SHP77 treated with DMSO at 0.1 percent for 48 hours (cell line): ENCODE results near the gene TP53.
"Not testable (repeated sequence)": the region's sequence is repeated elsewhere in the genome, so short reads cannot be mapped to it uniquely, and the experiment has no call there.

Source experiments
- DNase-seq: peaks from one replicate; lab custom pipeline; 2025; lab: John Stamatoyannopoulos, UW

The TP53 gene

DNA sequence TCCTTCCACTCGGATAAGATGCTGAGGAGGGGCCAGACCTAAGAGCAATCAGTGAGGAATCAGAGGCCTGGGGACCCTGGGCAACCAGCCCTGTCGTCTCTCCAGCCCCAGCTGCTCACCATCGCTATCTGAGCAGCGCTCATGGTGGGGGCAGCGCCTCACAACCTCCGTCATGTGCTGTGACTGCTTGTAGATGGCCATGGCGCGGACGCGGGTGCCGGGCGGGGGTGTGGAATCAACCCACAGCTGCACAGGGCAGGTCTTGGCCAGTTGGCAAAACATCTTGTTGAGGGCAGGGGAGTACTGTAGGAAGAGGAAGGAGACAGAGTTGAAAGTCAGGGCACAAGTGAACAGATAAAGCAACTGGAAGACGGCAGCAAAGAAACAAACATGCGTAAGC, 12.4 kb downstream of the TP53 start:
- no peak for DNase-seq

DNA sequence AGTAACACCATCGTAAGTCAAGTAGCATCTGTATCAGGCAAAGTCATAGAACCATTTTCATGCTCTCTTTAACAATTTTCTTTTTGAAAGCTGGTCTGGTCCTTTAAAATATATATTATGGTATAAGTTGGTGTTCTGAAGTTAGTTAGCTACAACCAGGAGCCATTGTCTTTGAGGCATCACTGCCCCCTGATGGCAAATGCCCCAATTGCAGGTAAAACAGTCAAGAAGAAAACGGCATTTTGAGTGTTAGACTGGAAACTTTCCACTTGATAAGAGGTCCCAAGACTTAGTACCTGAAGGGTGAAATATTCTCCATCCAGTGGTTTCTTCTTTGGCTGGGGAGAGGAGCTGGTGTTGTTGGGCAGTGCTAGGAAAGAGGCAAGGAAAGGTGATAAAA, 14.1 kb downstream of the TP53 start:
- no peak for DNase-seq

DNA sequence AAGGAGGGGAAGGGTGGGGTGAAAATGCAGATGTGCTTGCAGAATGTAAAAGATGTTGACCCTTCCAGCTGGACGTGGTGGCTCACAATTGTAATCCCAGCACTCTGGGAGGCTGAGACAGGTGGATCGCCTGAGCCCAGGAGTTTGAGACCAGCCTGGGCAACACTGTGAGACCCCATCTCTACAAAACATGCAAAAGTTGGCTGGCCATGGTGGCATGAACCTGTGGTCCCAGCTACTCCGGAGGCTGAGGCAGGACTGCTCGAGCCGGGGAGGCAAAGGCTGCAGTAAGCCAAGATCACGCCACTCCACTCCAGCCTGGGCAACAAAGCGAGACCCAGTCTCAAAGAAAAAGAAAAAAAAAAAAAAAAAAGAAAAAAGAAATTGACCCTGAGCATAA, 18.8 kb downstream of the TP53 start:
- DNase-seq = no peak

DNA sequence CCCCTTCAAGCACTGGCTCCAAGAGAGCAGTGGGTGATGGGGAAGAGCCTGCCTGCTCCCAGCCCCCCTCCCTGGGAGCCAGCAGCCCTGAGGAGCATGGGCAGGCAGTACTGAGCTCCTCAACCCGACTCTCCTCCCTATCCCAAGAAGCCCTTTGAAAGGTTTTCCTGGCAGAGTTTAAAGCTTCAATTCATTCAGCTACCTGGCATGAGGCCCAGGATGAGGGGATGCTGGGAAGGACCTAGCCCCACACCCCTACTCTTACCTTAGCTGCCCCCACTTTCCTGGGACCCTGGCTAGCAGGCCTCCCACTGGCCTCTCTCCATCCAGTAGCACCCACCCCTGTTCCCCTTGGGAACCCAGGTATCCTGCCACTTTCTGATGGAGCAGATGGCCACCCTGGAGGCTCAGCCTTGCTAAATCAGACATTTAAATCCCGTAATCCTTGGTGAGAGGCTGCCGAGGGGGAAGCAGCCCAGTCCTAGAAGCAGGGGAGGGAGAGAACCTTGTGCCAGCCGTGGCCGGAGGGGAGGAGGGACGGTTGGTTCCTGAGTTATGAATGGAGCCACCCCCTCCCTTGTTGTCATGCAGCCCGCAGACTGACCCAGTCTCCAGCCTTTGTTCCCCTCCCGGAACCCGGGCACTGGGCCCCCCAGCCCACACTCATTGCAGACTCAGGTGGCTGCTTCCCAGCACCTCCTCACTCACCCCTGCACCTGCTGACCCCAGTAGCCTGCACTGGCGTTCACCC, 19.5 kb downstream of the TP53 start:
- DNase-seq = no peak

DNA sequence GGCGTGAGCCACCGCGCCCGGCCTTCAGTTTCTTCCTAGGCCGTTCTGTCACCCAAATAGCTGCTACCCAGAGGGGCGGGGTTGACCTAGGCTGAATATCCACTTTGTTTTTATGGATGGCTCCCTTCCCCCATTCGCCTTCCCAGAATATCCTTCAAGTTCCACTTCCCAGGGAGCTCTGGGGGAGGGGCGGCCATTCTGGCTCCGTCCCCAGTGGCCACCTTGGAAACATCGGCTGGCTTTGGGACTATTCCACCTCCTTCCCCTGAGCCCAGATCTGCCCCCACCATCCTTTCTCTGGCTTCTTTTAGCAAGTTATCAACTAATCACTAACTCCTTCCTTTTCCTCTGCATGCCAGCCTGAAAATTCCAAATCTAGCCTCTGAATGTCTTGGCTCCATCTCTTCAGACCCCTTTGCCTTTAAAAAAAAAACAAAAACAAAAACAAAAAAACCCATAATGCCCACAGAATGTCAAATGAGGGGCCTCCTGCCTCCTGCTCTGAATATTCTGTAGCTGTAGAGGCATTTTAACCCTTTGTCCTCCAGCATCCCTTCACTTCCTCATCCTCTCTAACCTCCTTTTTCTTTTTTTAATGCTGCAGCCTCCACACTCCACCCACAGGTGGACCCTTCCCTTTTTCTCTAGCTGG, 30.2 kb downstream of the TP53 start:
- no peak for DNase-seq

DNA sequence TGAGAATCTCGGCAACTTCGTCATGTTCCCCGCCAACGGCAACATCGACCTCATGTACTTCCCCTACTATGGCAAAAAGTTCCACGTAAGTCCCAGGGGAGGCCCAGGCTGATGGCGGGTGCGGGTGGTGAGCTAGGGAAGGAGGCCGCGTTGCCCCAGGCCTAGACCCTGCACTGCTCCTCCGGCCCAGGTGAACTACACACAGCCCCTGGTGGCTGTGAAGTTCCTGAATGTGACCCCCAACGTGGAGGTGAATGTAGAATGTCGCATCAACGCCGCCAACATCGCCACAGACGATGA, 31.8 kb downstream of the TP53 start:
- no peak for DNase-seq

DNA sequence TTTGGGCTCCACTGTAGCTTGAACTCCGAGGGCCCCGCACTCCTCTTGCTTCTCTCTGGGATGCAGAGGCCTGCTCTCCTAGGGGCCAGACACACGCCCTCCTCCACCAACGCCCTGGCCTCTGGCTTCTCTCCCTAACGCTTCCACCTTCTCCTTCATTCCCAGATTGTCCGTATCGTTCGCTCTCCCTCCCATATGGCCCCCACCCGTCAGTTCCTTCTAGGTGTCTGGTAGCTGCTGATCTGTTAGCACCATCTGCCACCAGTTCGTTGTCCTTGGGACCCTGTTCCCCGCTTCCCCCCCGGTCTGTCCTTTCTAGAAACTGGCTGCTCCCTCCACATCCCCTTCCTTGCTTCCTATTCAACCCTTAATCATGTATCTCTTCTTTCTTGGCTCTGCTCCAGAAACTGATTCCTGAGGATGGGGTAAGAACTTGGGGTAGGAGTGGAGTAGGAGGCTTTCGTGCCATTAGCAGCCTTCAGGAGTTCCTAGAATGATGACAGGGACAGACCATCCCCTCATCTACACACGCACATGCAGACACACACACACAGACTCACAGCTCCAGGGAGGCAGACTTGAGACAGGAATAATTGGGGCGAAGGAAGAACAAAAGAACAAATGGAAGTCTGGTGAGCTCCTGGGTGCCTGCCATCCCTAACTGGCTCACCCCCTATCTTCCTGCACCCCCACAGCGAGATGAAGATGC, 32.3 kb downstream of the TP53 start:
- no peak for DNase-seq

DNA sequence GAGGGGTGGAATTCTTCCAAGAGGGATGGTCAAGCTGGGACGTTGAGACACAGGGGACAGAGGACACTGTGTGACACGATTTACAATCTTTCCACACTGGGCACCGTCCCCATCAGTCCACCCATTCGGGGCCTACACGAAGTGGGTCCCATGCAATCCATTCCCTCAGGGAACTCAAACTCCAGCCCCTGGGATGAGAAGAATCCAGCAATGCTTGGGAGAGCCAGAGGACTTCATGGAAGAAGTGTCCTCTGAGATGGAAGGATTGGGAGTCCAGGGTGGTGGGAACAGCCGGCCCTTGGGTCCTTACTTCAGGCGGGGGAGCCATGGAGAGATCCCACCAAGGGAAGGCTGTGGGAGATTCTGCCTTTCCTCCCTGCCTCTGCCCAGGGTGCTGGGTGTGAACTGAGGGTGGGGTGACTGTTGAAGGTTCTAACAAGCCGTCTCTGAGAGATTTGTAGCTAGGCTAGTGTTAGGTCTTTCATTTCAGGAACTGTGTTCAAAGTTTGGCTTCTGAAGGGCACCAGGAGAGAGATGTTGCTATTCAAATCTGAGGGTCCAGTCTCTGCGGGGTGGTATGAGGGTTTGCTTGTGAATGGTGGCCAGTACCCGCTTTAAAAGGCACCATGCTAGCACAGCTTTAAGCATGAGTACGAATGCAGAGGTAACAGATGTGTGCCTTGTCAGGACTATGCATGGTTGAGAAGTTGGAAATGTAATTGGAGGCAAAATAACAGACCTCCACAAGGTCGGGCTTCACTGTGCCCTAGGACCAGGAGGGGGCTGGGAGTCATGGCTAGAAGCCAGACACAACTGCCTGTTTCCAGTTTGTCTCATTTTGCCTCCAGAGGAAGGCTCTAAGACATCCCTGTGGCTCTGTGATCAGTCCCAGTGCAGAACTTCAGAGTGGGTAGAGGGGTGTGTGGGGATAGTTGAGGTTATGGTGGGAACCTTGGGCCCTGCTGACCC, 34.6 kb downstream of the TP53 start:
- no peak for DNase-seq

DNA sequence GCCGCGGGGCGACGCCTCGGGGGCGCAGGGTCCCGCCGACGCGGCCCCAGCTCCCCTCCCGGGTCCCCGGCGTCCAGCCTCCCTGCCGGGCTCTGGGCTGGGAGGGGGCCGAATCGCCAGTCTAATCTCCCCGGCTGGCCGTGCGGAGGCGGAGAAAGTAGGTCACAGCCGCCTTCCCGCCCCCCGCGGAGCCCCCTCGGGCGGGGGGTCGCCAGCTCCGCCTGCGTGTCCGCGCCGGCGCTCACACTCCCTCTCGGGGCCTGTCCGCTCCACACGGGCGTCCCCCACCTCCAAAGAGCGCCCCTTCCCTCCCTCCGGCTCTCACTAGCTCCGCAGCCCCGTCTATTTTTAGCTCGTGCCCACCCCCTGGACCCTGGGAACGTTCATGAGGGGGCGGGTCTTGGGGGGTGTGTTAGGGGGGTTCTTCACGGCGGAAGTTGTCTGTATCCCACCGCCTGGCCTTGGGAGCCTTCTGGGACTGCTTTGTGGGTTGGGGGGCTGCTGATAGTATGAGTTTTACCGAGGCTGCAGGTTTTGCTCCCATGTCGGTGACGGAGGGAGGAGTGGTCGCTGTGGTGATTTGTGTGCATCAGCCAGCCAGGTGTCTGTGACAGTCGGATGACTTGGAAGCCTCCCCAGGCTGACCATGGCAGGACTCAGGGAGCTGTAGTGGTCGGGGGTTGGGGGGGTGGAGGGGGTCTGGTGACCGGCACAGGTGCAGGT, 35.5 kb downstream of the TP53 start:
- DNase-seq = no peak

DNA sequence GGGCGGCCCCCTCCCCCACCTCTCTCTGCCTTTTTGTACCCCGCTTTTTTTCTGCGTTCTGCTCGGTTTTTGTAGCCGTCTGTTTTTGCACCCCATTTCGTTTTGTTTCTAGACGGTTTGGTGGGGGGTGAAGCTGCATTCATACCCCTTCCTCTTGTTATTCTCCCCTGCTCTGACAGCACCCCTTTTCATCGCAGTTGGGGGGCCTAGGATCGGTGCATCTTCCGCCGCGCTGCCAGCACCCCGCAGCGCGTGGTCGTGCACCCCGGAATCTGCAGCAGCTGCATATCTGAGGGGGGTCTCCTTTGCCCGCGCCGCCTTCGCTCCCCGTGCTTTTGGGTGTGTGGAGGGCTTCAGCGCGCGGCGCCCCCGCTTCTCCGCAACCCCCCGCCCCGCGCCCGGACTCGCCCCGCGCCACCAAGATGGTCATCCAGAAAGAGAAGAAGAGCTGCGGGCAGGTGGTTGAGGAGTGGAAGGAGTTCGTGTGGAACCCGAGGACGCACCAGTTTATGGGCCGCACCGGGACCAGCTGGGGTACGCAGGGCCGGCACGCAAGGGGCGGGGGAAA, 36.1 kb downstream of the TP53 start:
- no peak for DNase-seq

DNA sequence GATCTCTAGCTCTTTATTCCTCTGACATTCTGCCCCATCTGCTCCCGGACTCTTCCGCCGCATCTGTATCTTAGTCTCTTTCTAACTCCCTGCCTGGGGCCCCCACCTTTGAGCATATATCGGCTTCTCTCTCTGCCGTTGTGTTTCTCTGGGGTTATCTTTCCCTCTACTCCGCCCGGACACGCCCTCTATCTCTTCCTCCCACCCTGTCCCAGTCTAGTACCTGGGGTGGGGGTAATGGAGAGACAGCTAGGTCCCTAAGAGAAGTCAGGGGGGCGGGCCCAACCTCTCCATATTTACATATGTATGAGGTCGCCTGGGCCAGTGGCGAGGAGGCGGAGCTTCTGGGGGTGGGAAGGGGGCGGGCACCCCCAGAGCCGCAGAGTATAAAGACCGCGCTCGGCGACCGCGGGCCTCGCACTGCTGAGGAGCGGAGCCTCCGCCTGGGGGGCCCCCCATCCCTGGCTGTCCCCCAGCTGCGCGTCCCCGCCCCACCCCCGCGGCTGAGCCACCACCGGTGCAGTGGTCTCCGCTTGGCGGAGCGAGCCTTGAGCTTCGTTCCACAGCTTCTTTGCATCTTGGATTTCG, 36.7 kb downstream of the TP53 start, which contains the start of gene ATP1B2:
ATP1B2 (plus strand) TSS at position 418 of the 588 bp plus-strand sequence. CDS start 593 bp downstream, outside the sequence.
- no peak for DNase-seq

DNA sequence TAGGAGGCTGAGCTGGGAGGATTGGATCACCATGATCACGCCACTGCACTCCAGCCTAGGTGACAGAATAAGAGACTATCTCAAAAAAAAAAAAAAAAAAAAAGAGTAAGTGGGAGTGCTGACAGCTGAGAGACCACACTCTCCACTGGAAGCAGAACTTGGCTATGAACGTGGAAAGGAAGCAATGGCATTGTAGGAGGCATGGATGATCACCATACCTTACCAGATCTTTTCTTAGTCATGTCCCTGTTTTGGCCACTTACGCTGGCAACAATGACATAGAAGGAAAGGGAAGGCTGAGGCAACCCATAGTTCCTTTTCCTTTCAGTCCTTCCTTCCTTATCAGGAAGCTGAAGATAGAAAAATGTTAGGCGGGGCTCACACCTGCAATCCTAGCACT, 40.3 kb downstream of the TP53 start:
- DNase-seq = no peak

DNA sequence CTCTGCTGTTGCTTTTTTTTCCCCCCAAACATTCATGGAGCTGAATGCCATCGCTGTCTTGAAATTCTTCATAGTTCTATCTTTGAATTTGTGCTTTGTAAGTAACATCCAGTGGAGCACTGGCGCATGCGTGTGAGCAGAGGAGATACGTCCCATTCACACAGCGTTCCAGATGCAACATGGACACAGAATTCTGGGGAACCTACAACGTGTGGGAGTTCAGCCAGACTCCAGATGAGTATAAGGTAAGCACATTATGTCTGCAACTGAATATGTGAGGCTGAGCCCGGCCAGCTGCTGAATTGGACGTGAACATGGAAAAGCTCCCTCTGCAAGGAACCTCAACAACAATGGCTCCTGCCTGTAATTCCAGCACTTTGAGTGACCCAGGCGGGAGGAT, 40.8 kb downstream of the TP53 start:
- no peak for DNase-seq

DNA sequence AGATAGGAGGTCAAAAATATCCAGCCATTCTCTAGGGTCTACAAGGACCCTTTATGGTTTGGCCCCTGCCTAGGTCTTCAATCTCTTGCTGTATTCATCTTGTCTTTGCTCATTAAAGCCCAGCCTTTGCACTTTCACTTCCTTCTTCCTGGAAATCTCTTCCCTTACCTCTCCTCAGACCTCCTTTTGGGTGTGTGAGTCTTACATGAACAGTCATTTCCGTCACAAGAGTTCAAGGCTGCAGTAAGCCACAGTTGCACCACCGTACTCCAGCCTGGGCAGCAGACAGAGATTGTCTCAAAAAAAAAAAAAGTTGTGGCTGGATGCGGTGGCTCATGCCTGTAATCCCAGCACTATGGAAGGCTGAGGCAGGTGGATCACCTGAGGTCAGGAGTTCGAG, 42.5 kb downstream of the TP53 start:
- DNase-seq = no peak

DNA sequence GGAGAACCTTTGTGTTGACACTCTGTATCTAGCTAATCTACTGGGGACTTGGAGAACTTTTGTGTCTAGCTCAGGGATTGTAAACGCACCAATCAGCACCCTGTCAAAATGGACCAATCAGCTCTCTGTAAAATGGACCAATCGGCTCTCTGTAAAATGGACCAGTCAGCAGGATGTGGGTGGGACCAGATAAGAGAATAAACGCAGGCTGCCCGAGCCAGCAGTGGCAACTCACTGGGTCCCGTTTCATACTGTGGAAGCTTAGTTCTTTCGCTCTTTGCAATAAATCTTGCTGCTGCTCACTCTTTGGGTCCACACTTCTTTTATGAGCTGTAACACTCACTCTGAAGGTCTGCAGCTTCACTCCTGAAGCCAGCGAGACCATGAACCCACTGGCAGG, 45.7 kb downstream of the TP53 start:
- DNase-seq = not testable (repeated sequence)

DNA sequence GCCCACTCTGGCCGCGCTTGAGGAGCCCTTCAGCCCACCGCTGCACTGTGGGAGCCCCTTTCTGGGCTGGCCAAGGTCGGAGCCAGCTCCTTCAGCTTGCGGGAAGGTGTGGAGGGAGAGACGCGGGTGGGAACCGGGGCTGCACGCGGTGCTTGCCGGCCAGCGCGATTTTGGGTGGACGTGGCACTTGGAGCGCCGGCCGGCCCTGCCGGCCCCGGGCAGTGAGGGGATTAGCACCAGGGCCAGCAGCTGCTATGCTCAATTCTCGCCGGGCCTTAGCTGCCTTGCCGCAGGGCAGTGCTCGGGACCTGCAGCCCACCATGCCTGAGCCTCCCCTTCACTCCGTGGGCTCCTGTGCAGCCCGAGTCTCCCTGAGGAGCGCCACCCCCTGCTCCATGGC, 46.5 kb downstream of the TP53 start:
- no peak for DNase-seq

DNA sequence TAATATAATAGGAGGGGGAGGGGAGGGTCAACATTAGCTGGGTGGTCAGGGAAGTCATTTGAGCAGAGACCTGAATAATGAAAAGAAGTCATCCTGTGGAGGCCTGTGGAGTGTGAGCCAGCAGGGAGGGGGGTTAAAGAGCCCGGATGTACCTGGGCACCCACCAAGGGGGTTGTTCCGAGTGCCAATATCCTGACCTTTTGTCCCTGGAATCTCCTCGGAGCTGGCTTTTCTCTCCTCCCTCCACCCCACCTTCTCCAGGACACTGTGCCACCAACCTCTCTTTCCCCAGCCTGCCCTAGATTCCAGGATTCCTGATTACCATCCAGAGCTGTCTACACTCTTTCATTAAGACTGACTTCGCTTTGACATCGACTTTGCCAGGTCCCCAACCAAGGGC, 51.1 kb downstream of the TP53 start:
- no peak for DNase-seq

DNA sequence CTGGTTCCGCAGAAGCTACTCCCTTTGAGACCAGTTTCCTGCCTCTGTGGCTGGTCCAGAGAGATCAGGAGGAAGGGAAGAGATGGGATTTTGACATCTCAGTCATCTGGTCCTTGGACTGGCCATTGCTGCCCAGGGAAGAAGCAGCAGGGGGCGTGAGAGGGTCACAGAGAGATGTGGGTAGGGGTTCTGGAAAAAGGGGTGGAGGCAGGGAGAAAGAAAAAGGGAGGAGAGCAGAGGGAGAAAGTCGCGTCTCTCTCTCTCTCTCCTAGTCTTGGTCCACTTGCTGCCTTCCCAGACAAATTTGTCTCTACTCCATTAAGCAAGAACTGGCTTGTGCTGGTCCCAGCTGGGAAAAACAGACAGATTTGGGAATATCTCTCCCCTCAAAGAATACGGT, 52.9 kb downstream of the TP53 start:
- peak; percentile 37 for DNase-seq

DNA sequence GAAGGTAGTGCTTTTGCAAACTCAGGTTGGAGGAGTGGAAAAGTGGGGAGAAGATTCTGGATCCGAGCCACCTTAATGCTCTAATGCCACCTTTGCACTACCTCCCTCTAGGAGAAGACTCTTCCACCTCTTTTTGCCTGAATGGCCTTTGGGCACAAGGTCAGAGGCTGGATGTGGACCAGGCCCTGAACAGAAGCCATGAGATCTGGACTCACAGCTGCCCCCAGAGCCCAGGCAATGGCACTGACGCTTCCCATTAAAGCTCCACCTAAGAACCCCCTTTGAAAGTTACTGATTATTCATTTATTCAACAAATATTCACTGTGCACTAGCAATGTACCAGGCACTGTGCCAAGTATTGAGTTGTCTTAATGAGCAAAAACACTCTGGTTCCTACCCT, 54.2 kb downstream of the TP53 start:
- DNase-seq = no peak

DNA sequence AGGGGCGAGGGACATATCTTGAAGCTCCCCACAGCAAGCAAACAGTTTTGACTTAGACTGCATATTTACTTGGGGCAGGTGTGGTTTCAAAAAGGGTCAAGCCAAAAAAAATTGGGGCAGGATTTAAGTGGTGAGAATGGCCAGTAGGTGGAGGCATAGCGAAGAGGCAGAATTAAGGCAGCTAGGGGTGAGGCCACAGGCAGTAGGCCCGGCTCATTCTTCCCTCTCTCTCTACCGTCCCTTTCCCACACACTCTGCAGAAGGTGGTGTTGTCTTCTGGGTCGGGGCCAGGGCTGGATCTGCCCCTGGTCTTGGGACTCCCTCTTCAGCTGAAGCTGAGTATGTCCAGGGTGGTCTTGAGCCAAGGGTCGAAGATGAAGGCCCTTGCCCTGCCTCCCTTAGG, 54.8 kb downstream of the TP53 start:
- DNase-seq = peak; percentile 41
